NT2/D1 (cell line): ENCODE measurements around the gene UBALD1.

Source experiments
- SUZ12 ChIP-seq: IDR thresholded peaks from 2 replicates; pipeline ENCODE4 v1.6.1; 2011; ENCODE audit not compliant: insufficient read length, insufficient read depth; ENCODE audit errors: extremely low read depth
- YY1 ChIP-seq: IDR thresholded peaks from 2 replicates; pipeline ENCODE4 v1.6.1; 2011; ENCODE audit not compliant: insufficient read length, insufficient read depth

DNA sequence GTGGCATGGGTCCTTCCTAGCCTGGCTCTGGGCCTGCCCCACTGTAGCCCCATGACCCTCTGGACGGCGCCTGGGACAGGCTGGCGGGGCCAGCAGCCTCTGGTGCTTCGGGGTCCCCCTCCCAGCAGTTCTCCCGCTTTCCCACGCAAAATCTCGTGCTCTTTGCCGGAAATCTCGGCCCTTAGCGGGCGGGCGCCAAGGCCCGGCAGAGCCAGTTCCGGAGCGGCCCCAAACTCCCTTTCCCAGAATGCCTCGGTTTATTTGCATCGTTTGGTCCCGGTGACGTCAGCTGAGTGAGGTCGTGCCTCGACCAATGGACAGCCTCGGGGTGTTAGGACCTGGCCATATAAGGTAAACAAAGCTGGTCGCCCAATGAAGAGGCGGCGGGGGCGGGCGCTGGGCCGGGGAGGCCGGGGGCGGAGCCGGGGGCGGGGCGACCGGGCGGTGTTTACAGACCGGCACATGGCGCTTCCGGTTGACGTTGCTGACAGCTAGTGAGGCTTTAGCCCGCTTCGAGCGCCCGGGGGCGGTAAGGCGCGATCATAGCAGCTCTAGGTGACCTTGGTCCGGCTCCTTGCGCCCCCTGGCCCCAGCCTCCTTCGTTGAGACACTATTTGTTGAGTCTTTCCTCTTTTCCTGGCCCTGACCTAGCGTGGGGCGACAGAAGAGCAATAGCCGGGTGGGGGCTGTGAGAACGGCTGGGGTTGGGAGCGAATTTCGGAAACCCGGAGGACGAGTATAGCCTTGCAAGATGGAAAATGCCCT is 1.5 kb upstream of the UBALD1 start:
- TF ChIP-seq YY1, result no peak
- TF ChIP-seq SUZ12, result no peak
